Liver (tissue), 3 donors: ENCODE measurements around the gene PPP2R5C.

Experiments
- ATF3 ChIP-seq: IDR thresholded peaks from 2 replicates; pipeline ENCODE4 v1.6.1; 2016; ENCODE audit warnings: antibody characterized with exemption
- CTCF ChIP-seq: fragments of 150-350 bp; IDR thresholded peaks from 2 replicates; pipeline ENCODE4 v1.5.1; 2017; ENCODE audit warnings: improper control_type of control experiment, low read depth, low read length; ENCODE audit not compliant: missing input control
- EGR1 ChIP-seq, 2 donors: IDR thresholded peaks; 2 replicates each; pipeline ENCODE4 v1.6.1; 2016 to 2018; ENCODE audit warnings: antibody characterized with exemption in 2 of 2, low read depth in 2 of 2
- FOXA1 ChIP-seq: IDR thresholded peaks from 2 replicates; pipeline ENCODE4 v1.6.1; 2016; ENCODE audit warnings: antibody characterized with exemption
- GABPA ChIP-seq, 2 donors: IDR thresholded peaks in 1 of 2; conservative IDR thresholded peaks in 1 of 2; 2 replicates each; pipeline ENCODE4 v1.6.1; 2016; ENCODE audit warnings: antibody characterized with exemption in 2 of 2, mild to moderate bottlenecking in 1 of 2, moderate library complexity in 1 of 2
- HNF4A ChIP-seq, 2 donors: conservative IDR thresholded peaks; 2 replicates each; pipeline ENCODE4 v1.6.1; 2016; ENCODE audit warnings: antibody characterized with exemption in 2 of 2, mild to moderate bottlenecking in 2 of 2
- HNF4G ChIP-seq: IDR thresholded peaks from 2 replicates; pipeline ENCODE4 v1.6.1; 2016; ENCODE audit warnings: antibody characterized with exemption
- RAD21 ChIP-seq, 2 donors: IDR thresholded peaks; 2 replicates each; pipeline ENCODE4 v1.6.1; 2016; ENCODE audit warnings: antibody characterized with exemption in 2 of 2, mild to moderate bottlenecking in 2 of 2
- REST ChIP-seq: IDR thresholded peaks from 2 replicates; pipeline ENCODE4 v1.6.1; 2016; ENCODE audit warnings: antibody characterized with exemption, mild to moderate bottlenecking
- RXRA ChIP-seq, 2 donors: IDR thresholded peaks; 2 replicates each; pipeline ENCODE4 v1.6.1; 2017 to 2018; ENCODE audit warnings: antibody characterized with exemption in 2 of 2, mild to moderate bottlenecking in 1 of 2
- SP1 ChIP-seq: IDR thresholded peaks from 2 replicates; pipeline ENCODE4 v1.6.1; 2018; ENCODE audit warnings: antibody characterized with exemption, mild to moderate bottlenecking
- YY1 ChIP-seq: IDR thresholded peaks from 2 replicates; pipeline ENCODE4 v1.6.1; 2016; ENCODE audit warnings: antibody characterized with exemption, mild to moderate bottlenecking
- TF ChIP-seq, protein P1 (sequence below): IDR thresholded peaks from 2 replicates; pipeline ENCODE4 v1.6.1; 2016; ENCODE audit warnings: antibody characterized with exemption
- TF ChIP-seq, protein P2 (sequence below): IDR thresholded peaks from 2 replicates; pipeline ENCODE4 v1.6.1; 2016; ENCODE audit warnings: antibody characterized with exemption
- donor health status: healthy.
- donor health status: healthy.

GRCh38 chr14:101734246-101734847 is 27.2 kb upstream of the PPP2R5C start:
- no peak for TF ChIP-seq CTCF
- TF ChIP-seq RAD21 (IDR thresholded peaks at IDR 0.05): no peak
- no peak for TF ChIP-seq FOXA1
- no peak for TF ChIP-seq YY1
- TF ChIP-seq SP1: no peak
- no peak for TF ChIP-seq HNF4G
- no peak for TF ChIP-seq ATF3
- TF ChIP-seq, protein P1, sequence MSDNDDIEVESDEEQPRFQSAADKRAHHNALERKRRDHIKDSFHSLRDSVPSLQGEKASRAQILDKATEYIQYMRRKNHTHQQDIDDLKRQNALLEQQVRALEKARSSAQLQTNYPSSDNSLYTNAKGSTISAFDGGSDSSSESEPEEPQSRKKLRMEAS: no peak
- no peak for TF ChIP-seq EGR1 (IDR thresholded peaks at IDR 0.05; ENCODE audit: low read depth in 2 of 2)
- TF ChIP-seq REST: no peak
- no peak for TF ChIP-seq RXRA (IDR thresholded peaks at IDR 0.05)
- TF ChIP-seq HNF4A (conservative IDR thresholded peaks at IDR 0.05): no peak
- TF ChIP-seq, protein P2, sequence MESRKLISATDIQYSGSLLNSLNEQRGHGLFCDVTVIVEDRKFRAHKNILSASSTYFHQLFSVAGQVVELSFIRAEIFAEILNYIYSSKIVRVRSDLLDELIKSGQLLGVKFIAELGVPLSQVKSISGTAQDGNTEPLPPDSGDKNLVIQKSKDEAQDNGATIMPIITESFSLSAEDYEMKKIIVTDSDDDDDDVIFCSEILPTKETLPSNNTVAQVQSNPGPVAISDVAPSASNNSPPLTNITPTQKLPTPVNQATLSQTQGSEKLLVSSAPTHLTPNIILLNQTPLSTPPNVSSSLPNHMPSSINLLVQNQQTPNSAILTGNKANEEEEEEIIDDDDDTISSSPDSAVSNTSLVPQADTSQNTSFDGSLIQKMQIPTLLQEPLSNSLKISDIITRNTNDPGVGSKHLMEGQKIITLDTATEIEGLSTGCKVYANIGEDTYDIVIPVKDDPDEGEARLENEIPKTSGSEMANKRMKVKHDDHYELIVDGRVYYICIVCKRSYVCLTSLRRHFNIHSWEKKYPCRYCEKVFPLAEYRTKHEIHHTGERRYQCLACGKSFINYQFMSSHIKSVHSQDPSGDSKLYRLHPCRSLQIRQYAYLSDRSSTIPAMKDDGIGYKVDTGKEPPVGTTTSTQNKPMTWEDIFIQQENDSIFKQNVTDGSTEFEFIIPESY: no peak
- no peak for TF ChIP-seq GABPA (IDR thresholded peaks at IDR 0.05 in 1 of 2, conservative IDR thresholded peaks at IDR 0.05 in 1 of 2)
